Endothelial cell of hepatic sinusoid (primary cell): Measurements from ENCODE around the gene TSR3.

Experiments
- in situ Hi-C: cut with HindIII; loops from 2 replicates; pipeline ENCODE4 v1.10.0; 2017; ENCODE audit warnings: low sequenced_read_pairs

TSR3 gene

DNA sequence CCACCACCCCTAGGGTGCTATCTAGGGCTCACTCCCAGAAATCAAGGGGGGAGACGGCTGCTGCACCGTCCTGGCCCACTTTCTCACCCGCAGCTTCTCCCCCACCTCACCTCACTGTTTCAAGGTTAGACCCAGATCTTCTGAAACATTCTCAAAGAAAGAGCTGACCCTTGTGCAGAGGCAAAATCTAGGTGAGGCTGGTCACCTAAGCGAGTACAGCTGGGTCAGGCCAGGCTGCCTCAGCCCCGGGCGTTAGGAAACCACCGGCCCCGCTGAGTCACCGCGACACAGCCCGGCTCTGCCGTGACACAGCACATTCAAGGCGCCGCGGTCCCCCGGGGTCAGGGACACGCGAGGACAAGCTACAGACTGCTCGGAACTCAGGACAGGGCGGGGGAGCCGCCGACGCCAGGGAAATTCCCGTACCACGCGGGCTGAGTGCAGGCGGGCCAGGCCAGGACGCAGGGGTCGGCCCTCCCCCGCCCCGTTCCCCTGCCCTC, 27.2 kb upstream of the TSR3 start:
- in situ Hi-C loops, result loop anchor here (5.0 to 25.0 kb wide), 4 partner anchors 58 to 242 kb away; no protein-coding TSS in a partner anchor

DNA sequence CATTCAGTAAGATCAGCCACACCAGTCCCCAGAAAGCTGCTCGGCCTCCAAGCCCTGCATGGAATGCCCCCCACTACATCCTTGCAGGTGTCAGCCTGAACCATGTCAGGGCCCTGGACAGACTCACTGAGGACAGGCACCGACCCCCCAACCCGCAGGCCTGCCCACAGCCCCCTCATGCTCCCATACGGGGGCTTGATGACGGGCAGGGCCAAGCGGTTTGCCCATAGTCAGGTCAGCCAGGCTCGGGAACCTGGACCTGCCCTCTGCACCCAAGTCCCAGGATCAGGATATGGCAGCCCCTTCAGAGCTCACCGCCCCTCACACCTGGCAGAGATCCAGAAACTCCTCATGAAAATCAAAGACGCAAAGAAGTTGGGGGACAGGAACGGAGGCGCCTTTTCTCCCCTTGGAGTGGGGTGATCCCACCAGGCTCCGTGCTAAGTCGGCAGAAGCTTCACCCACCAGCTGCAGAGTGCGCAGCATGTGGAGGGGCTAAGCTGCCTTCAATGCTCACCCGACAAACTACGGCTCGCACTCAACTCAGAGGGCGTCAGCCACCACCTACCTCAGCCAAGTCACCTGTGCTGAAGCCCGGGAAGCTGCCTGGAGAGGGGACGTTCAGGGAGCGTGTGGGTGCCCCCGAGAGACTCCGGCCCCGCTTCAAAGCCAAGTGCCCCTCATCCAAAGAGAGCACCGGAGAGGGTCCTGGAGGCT, 26.6 kb upstream of the TSR3 start:
- in situ Hi-C loops, result loop anchor here (5.0 to 25.0 kb wide), 4 partner anchors 59 to 241 kb away; no protein-coding TSS in a partner anchor

DNA sequence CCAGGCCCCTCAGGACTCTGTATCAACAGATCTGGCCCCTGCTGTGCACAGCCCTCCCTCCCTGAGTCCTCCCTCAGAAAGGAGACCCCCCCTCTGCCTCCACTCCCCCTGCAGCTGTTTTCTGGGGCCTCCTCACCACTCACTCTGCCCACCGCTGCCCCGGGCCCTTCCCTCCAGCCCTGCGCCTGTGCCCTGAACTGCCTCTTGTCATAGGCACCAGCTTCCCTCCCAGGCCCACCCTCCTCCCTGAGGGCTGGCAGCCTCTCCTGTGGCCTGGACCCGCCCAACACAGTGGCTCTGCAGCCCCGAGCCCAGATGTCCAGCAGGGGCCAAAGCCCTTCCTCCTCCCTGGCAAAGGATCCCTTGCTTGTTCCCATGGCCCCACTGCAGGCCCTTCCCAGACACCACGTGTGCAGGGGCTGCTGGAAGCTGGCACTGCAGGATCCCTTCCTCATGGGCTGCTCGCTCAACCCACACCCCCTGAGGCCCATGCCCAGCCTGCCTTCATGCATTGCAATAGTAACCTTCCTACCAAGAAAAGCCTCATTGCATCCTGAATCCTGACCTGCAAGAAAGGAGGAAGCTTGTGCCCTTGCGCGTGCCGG, 25.8 kb upstream of the TSR3 start:
- in situ Hi-C loops, result loop anchor here (5.0 to 25.0 kb wide), 4 partner anchors 60 to 240 kb away; no protein-coding TSS in a partner anchor

DNA sequence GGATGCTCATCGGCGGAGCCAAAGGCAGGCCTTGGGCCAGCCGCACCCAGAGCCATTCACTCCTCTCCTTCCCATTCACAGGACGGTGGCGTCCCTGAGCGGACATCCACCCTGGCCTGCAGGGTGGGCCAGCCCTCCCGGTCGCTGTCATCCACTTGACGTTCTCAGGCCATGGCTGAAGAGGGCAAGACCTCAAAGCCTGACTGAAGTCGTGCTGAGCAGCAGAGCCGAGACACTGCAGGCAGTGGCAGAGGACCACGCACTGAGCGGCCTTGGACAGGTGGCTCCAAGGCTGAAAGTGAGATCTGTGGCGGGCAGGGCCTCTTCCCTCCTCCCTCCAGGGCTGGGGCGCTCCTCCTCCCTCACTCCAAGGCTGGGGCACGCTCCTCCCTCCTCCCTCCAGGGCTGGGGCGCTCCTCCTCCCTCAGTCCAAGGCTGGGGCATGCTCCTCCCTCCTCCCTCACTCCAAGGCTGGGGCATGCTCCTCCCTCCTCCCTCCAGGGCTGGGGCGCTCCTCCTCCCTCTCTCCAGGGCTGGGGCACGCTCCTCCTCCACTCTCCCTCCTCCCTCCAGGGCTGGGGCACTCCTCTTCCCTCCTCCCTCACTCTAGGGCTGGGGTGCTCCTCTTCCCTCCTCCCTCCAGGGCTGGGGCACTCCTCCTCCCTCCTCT, 24.2 kb upstream of the TSR3 start:
- in situ Hi-C loops, result loop anchor here (5.0 to 25.0 kb wide), 4 partner anchors 61 to 239 kb away; no protein-coding TSS in a partner anchor

DNA sequence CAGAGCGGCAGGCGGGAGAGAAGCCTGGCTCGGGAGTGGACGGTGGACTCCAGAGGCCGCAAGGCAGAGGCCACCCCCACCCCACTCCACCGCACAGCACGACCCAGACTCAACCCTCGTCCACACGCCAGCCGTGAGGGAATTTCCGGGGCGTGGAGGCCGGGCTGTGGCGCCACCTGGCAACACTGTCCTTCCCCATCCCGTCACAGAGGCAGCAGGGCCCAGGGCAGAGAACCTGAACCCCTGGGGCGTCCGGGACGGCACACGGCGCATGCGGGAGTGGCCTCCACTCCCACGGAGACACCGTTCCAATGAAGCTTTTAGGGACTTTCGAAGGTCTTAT, 23.6 kb upstream of the TSR3 start:
- in situ Hi-C loops, result loop anchor here (5.0 to 25.0 kb wide), 4 partner anchors 62 to 238 kb away; no protein-coding TSS in a partner anchor

DNA sequence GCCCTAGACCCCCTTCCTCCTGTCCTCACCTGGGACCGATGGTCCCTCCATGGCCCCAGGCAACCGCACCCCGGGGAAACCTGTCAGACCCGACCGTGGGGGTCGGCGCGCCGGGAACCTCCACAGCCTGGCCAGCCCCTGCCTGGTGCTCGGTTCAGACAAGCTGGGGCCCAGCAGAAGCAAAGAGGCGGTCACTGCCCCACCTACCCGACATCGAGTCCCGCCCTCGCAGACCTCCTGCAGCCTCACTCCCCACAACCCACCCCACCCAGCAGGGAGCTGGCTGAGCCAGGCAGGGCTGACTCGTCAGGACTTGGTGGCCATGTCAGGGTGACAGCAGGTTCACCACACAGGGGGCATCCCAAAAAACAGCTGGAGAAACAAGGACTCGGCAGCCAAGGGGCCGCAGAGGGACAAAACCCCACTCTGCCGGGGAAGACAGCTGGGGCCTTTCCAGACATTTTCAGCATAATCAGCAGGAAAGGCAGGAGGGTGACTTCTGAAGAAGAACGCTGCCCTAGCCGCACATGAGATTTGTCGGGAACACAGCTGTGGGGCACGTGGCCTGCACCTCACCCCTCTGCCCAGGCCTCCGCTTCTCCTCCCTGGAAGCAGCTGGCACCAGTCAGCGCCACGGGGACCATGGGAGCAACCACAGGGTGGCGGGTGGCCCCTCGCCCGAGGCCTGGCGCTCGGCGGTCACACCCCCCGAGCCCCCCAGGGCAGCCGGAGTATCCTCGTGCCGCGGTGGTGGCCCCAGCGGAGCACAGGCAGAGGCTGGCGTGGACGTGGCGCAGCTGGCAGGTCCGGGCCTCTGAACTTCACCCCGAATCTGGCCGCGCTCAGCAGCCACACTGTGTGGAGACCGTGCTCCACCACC, 23.0 kb upstream of the TSR3 start:
- in situ Hi-C loops, result loop anchor here (5.0 to 25.0 kb wide), 4 partner anchors 63 to 237 kb away; no protein-coding TSS in a partner anchor

DNA sequence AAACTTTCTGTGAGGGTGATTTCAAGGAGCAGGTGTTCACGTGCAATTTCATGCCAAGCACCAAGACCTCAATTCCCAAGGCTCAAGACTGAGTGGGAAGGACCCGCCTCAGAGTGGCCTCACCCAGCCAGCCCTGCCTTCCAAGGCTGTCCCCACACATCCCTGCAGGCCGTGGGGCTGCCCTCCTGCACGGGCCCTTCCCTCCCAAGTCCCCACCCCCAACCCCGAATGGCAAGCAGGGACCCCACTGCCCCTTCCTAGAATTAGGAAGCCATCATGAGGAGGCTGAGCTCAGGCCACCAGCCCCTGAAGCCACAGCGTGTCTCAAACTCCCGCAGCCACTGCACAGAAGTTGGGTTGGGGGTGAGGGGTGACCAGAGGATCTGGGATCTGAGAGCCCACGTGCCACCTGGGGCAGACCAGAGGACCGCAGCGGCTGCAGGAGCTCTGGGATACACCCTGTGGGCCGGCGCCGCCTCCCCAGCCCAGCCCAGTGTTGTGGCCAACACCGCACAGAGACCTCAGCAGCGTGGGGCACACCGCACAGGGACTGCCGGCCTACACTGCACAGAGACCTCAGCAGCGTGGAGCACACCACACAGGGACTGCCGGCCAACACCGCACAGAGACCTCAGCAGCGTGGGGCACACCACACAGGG, 20.7 kb upstream of the TSR3 start:
- in situ Hi-C loops, result no loop called here

DNA sequence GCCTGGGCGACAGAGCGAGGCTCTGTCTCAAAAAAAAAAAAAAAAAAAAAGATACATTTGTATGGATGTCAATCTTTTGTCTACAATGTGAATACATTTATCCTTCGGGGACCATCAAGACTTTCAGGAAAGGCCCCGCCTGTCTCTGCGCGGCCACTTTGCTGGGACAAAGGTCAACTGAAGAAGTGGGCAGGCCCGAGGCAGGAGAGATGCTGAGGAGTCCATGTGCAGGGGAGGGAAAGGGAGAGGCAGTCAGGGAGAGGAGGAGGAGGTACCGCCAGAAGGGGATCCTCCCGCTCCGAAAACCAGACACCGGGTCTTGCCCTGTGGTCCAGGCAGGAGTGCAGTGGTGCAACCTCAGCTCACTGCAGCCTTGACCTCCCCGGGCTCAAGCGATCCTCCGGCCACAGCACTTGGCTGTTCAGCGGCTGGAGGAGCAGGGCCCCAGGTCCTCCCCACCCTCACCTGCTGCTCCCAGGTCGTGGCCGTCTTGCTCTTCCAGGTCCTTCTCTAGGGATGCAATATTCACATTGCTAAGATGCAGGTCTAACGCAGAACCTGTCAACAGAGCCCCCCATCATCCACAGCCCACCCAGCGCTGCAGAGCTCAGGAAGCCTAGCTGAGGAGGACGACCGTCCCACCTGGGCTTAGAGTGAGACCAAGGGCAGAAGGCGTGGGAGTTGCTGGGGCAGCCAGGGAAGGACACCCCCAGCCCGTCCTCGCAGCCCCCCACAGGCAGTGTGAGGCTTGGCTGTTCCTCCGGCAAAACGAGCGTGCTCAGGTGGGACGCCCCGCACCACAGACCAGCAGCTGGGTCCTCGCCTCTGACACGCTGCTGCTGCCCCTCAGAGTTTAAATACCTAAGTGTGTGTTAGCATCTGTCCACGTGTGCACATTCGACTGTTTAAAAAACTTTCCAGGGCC, 19.6 kb upstream of the TSR3 start:
- in situ Hi-C loops, result no loop called here

DNA sequence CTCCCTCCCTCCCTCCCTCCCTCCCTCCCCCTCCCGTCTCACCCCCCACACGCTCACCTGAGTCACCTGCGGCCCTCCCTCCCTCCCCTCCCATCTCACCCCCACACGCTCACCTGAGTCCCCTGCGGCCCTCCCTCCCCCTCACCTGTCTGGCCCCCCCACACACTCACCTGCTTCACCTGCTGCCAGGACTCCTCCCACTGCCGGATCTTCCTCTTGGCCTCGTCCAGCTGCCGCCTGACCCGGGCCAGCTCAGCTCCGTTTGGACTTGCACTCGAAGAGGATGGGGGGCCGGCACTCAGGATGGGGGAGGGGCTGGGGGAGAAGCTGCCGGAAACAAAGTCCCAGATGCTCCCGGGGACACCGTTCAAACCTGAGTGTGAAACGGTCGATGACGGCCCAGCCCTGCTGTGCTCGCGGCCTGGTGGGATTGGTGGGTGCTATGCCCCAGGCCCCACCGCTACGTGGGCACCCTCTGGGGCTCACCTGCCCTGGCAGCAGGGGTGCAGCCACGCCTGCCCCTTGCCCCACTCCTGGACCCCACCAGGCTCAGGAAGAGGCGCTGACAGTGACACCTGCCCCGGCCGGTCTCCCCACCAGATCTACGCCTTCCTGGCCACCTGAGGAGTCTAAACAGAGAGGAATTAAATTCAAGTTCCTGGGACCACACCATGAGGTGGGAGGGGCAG, 16.0 kb upstream of the TSR3 start:
- in situ Hi-C loops, result no loop called here

DNA sequence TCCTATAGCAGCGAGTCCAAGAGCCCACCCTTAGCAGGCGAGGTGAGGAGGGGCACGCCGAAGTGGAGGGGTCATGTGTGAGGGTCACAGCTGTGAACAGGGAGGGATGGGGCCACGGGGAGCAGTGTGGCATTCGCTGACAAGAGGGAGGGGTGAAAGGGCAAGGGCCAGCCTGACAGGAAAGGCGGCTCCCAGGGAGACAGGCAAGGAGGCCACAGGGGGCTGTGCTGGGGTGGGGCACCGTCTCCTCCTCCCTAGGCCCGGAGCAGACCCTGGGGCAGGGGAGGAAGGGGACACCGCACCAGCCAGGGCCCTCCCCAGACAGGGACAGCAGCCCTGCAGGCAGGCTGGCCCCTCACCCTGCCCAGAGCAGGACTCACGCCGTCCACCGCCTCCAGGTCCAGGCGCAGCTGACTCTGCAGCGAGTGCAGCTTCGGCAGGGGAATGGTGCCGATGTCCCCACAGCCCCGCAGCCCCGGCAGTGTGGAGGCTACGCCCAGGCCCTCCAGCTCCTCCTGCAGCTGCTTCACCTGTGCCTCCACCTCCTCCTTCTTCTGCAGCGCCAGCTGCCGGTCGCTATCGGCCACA, 15.1 kb upstream of the TSR3 start:
- in situ Hi-C loops, result no loop called here

DNA sequence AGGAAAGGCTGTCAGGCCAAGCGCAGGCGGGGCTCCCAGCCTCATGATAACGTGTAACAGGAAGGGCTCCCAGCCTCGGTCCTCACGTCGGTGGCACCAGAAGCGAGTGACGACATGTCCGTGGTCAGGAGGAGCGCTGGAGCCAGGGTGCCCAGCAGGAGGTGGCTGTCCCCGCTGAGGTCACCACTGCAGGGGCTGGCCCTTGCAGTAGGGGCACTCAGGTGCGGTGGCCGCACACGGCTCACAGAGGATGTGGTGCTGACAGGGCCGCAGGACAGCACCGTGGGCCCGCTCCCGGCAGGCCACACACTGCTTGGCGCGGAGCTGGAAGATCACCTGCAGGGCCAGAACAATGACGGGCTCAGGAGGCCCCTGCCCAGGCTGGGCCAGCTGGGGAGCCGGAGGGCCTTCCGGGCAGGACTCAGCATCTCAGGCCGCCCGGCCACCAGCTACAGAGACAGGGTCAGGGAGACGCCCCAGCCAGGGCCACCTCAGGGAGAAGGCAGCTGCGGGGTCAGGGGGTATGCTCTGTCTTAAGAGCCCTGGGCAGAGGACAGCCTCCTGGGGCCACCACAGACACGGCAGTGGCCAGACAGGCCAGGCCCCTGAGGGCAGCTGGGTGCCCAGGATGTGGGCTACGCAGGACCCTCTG, 14.5 kb upstream of the TSR3 start:
- in situ Hi-C loops, result no loop called here

DNA sequence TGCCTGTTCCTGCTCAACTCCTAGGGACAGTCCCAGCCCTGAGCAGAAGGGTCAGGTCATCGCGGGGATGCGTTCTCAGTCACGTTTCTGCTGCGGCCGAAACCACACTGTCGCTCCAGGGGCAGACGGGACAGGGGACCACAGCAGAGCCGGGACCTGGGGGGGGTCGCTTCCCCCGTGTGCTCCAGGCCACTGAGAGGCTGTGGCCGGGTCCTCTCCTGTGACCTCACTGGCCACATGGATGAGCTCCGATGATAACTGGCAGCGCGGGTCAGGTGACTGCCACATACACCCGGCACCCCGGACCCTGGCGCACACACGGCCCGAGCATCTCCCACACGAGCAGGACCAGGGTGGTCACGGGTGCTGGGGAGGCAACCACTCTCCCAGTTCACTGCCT, 12.8 kb upstream of the TSR3 start:
- in situ Hi-C loops, result no loop called here

DNA sequence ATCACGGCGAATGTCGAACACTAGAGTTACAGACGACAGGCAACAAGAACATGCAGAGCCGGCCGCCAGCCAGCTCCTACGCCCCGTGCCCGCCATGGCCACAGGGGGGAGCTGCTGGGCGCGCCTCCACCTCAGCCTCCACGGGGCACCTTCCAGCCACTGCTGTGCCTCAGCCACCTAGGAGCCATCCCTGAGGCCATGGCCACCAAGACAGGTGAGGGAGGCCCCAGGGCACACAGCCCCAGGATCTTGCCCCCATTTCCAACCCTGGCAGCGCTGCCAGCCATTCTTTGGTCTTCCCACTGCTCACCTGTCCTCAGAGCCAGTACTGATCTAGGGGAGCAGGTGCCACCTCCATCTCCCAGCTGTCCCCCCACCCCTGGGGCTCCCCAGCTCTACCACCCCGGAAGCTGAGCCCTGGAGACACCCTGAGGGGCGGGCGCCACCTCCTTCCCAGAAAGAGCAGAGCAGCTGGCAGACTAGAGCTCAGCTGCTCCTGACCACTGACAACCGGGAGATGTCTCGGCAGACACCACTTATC, 11.9 kb upstream of the TSR3 start:
- in situ Hi-C loops, result no loop called here

DNA sequence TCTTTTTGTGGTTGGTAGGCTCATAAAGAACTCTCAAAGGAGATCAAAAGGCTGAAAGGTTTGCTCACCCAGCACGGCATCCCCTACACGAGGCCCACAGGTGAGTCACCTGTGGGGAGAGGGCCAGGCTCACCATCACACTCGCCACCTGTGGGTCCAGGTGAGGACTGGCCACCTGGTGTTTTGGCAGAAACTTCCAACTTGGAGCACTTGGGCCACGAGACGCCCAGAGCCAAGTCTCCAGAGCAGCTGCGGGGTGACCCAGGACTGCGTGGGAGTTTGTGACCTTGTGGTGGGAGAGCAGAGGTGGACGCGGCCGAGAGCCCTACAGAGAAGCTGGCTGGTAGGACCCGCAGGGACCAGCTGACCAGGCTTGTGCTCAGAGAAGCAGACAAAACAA, 11.1 kb upstream of the TSR3 start:
- in situ Hi-C loops, result no loop called here

DNA sequence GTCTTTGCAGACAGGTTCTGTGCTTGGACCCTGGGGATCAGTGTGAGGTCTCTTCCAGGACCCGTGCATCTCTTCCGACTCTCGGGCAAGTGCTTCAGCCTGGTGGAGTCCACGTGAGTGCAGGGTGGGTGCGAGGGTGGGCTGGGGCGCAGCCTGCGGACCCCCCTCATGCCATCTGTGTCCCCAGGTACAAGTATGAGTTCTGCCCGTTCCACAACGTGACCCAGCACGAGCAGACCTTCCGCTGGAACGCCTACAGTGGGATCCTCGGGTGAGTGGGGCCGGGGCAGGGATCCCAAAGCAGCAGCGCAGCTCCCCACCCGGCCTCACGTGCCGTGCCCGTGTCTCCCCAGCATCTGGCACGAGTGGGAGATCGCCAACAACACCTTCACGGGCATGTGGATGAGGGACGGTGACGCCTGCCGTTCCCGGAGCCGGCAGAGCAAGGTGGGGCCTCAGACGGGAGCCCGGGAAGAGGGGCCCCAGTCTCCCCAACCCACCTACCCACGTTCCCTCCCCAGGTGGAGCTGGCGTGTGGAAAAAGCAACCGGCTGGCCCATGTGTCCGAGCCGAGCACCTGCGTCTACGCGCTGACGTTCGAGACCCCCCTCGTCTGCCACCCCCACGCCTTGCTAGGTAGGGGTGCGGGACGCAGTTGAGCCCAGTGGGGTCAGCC, 10.1 kb upstream of the TSR3 start:
- in situ Hi-C loops, result no loop called here

DNA sequence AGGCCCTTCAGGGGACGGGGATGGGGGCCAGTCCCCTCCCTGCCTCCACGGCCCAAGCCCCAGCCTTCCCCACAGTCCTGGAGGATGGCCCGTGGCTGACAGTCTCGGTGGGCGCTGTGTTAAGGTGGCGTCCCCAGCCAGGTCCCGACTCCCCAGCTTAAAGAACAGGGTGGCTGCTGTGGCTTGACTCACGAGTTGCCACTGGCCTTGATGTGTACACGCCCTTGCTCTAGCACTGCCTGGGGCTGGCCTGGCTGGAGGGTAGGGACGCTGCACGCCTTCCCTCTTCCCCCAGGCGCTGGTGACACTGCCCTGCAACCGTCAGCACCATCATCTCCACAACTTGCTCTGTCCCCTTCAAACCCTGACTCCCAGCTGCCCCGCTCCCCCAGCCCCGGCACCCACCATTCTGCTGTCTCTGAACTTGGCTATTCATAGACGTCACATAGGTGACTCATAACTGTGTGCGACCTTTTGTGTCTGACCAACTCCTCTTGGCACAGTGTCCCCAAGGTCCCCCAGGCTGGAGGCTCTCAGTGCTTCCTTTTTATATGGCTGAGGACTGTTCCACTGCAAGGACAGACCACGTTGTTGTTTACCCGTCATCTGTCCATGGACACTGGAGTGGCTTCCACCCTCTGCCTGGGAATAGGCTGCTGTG, 6.4 kb upstream of the TSR3 start:
- in situ Hi-C loops, result no loop called here
